ENCODE results near the gene AMZ2.

DNA sequence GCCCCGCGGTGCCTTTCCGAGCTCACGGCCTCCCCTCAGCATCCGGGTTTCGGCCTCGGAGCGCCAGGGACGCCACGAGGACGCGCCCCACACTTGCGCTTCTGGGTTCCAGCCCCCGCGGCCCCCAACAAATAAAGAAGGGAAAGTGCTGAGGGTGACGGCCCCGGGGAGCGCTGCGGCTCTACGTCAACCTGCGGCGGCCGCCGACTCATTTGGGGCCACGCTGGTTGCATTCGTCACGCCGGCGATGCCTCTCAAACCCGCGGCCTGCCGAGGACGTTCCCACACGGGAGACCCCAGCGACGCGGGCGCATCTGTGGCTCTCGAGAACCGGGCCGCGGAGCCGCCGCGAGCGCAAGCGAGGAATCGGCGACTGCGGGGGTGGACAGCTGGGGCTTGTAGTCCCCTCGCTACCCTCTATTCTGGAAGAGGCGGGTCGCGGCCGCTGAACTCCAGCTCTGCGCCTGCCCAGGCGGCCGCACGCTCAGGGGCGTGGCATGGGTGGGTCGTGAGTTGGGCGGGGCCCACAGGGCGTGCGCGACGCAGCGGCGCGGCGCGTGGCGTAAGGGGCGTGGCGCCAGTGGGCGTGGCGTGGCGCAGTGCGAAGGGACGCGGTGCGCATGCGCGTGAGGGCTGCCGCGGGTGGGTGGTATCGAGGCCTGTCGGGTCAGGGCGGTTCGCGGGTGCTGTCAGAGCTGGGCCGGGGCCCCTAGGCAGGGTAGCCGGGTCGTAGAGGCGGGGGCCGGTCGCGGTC is at the start of gene AMZ2:
- TF ChIP-seq, protein P1, sequence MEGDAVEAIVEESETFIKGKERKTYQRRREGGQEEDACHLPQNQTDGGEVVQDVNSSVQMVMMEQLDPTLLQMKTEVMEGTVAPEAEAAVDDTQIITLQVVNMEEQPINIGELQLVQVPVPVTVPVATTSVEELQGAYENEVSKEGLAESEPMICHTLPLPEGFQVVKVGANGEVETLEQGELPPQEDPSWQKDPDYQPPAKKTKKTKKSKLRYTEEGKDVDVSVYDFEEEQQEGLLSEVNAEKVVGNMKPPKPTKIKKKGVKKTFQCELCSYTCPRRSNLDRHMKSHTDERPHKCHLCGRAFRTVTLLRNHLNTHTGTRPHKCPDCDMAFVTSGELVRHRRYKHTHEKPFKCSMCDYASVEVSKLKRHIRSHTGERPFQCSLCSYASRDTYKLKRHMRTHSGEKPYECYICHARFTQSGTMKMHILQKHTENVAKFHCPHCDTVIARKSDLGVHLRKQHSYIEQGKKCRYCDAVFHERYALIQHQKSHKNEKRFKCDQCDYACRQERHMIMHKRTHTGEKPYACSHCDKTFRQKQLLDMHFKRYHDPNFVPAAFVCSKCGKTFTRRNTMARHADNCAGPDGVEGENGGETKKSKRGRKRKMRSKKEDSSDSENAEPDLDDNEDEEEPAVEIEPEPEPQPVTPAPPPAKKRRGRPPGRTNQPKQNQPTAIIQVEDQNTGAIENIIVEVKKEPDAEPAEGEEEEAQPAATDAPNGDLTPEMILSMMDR (IDR thresholded peaks at IDR 0.05) = no peak
- TF ChIP-seq POLR2AphosphoS5 (IDR thresholded peaks at IDR 0.05) = peak; percentile 11 to 84 (median 78)
- TF ChIP-seq EP300 (IDR thresholded peaks at IDR 0.05) = no peak
- peak; percentile 80 to 91 for TF ChIP-seq POLR2A (IDR thresholded peaks at IDR 0.05)

All from suprapubic skin (tissue), 4 donors.